GM12878 (cell line): ENCODE results near the gene ADAMTS5. TPM values are rescaled to one million over a fixed set of nuclear protein-coding genes. Genes with fewer than 3 reads are reported as not detected.

Experiments
- ATAC-seq: fragments of 200-7000 bp; cut with Tn5 transposase; 3 replicates; pipeline ENCODE4 v1.9.1; 2020; ENCODE audit warnings: mild to moderate bottlenecking, moderate library complexity
- BruUV-seq: library from RNA; stranded (reverse); fragments of 400-500 nt; replicated peaks from 2 replicates; lab custom pipeline; 2021; lab: Mats Ljungman, UMichigan
- CTCF ChIA-PET: fragments of 300-600 bp; sonication (Branson Sonifier 250); formaldehyde crosslinking; extraction: SDS; loops from one replicate; lab custom pipeline; 2021; ENCODE audit warnings: inconsistent platforms; lab: Yijun Ruan, JAX
- POLR2A ChIA-PET: fragments of 350-600 bp; formaldehyde crosslinking; extraction: SDS; loops from one replicate; lab custom pipeline; 2021; ENCODE audit warnings: inconsistent platforms; lab: Charles Lee
- RAD21 ChIA-PET: fragments of 300-600 bp; sonication (Branson Sonifier 250); formaldehyde crosslinking; loops from one replicate; lab custom pipeline; 2023; ENCODE audit warnings: antibody characterized with exemption; ENCODE audit not compliant: unreplicated experiment; lab: Charles Lee
- SMC1A ChIA-PET: fragments of 300-600 bp; sonication (Branson Sonifier 250); formaldehyde crosslinking; loops from one replicate; lab custom pipeline; 2023; ENCODE audit not compliant: unreplicated experiment, uncharacterized antibody; lab: Charles Lee
- DNase-seq: peaks from one replicate; pipeline ENCODE4 v3.0.0-alpha.2; 2011; ENCODE audit warnings: low read depth, low spot score
- FAIRE-seq: peaks from 3 replicates; lab custom pipeline; 2011; peaks lifted over from hg19 to GRCh38; lab: Jason Lieb, UNC
- H2AFZ ChIP-seq: 2 replicates; pipeline ENCODE4 v1.6.0; 2011; ENCODE audit warnings: low read depth, low read length, control low read depth; ENCODE audit not compliant: control insufficient read depth
- H3K27ac ChIP-seq: 2 replicates; pipeline ENCODE4 v1.5.1; 2011; ENCODE audit warnings: control low read depth; ENCODE audit not compliant: control insufficient read depth, insufficient read depth
- H3K27me3 ChIP-seq, 2 experiments: replicated peaks in 1 of 2; 2 replicates each; pipeline versions ENCODE4 v1.6.0 to v1.6.1; 2011; ENCODE audit warnings: low read length in 1 of 2; ENCODE audit not compliant: control insufficient read depth in 2 of 2, insufficient read depth in 2 of 2
- H3K36me3 ChIP-seq, 2 experiments: 2 replicates each; pipeline ENCODE4 v1.5.1; 2011; ENCODE audit warnings: low read length in 1 of 2; ENCODE audit not compliant: control insufficient read depth in 2 of 2, insufficient read depth in 2 of 2
- H3K4me1 ChIP-seq: 2 replicates; pipeline ENCODE4 v1.6.1; 2011; ENCODE audit warnings: mild to moderate bottlenecking, low read length, moderate library complexity, mixed read lengths; ENCODE audit not compliant: control insufficient read depth, insufficient read depth
- H3K4me2 ChIP-seq: 2 replicates; pipeline ENCODE4 v1.6.0; 2011; ENCODE audit warnings: control low read depth; ENCODE audit not compliant: control insufficient read depth, insufficient read depth
- H3K4me3 ChIP-seq: fragments of 200-600 bp; sonication (generic); 2 replicates; pipeline ENCODE4 v1.5.1; 2016
- H3K79me2 ChIP-seq: 2 replicates; pipeline ENCODE4 v1.6.0; 2011; ENCODE audit warnings: low read length; ENCODE audit not compliant: control insufficient read depth, insufficient read depth
- H3K9ac ChIP-seq: 2 replicates; pipeline ENCODE4 v1.8.0; 2011; ENCODE audit warnings: low read length, control low read depth, mixed read lengths; ENCODE audit not compliant: control insufficient read depth, insufficient read depth
- H3K9me3 ChIP-seq: replicated peaks from 3 replicates; pipeline ENCODE4 v1.5.1; 2011; ENCODE audit warnings: mild to moderate bottlenecking, low read length; ENCODE audit not compliant: control insufficient read depth, insufficient read depth
- H4K20me1 ChIP-seq: 2 replicates; pipeline ENCODE4 v1.6.0; 2011; ENCODE audit not compliant: control insufficient read depth, insufficient read depth
- BMI1 ChIP-seq: fragments of 450-650 bp; IDR thresholded peaks from 2 replicates; pipeline ENCODE4 v1.6.1; 2016; ENCODE audit warnings: mild to moderate bottlenecking, moderate library complexity, borderline replicate concordance
- CBX5 ChIP-seq: sonication (generic); IDR thresholded peaks from 2 replicates; pipeline ENCODE4 v1.6.1; 2016; ENCODE audit warnings: low read depth, moderate library complexity, mild to moderate bottlenecking, inconsistent platforms
- EED ChIP-seq: sonication (generic); IDR thresholded peaks from 2 replicates; pipeline ENCODE4 v1.6.1; 2016; ENCODE audit warnings: antibody characterized with exemption, low read depth
- FOXK2 ChIP-seq: fragments of 450-650 bp; IDR thresholded peaks from 2 replicates; pipeline ENCODE4 v1.6.1; 2017; ENCODE audit warnings: mild to moderate bottlenecking, moderate library complexity
- PAX5 ChIP-seq: IDR thresholded peaks from 2 replicates; pipeline ENCODE4 v1.6.1; 2011; ENCODE audit warnings: low read depth, low read length, borderline replicate concordance
- PAX8 ChIP-seq: fragments of 450-650 bp; IDR thresholded peaks from 2 replicates; pipeline ENCODE4 v1.6.1; 2017; ENCODE audit warnings: mild to moderate bottlenecking, moderate library complexity
- POLR2AphosphoS5 ChIP-seq: IDR thresholded peaks from 2 replicates; pipeline ENCODE4 v1.6.1; 2011; ENCODE audit warnings: mild to moderate bottlenecking, low read length, inconsistent platforms
- RAD51 ChIP-seq: fragments of 450-650 bp; IDR thresholded peaks from 2 replicates; pipeline ENCODE4 v1.6.1; 2016; ENCODE audit warnings: moderate library complexity, mild to moderate bottlenecking, inconsistent platforms
- RBBP5 ChIP-seq: fragments of 200-600 bp; sonication (generic); conservative IDR thresholded peaks from 2 replicates; pipeline ENCODE4 v1.6.1; 2016
- RFX5 ChIP-seq: IDR thresholded peaks from 2 replicates; pipeline ENCODE4 v1.6.1; 2011; ENCODE audit warnings: low read depth, low read length, improper control_type of control experiment
- SMC3 ChIP-seq: IDR thresholded peaks from 2 replicates; pipeline ENCODE4 v1.6.1; 2011; ENCODE audit warnings: low read length, improper control_type of control experiment, borderline replicate concordance
- TCF3 ChIP-seq: IDR thresholded peaks from 2 replicates; pipeline ENCODE4 v1.6.1; 2012; ENCODE audit warnings: low read depth, mild to moderate bottlenecking, low read length, borderline replicate concordance; ENCODE audit not compliant: insufficient read depth
- ZBED1 ChIP-seq: IDR thresholded peaks from 2 replicates; pipeline ENCODE4 v1.6.1; 2016; ENCODE audit warnings: borderline replicate concordance
- WGBS: methylation state at CpG from one replicate; pipeline ENCODE4 v1.1.6; 2016; ENCODE audit warnings: low lambda C conversion rate; ENCODE audit not compliant: insufficient replicate concordance, insufficient coverage; ENCODE audit errors: missing lambda C conversion rate; 5-methylcytosine and 5-hydroxymethylcytosine counted together
- in situ Hi-C: fragments of 300-500 bp; cut with MboI; formaldehyde crosslinking; loops from 9 replicates; pipeline ENCODE4 v1.14.3; 2018; ENCODE audit warnings: mixed read lengths
- intact Hi-C: fragments of 100-400 bp; cut with micrococcal nuclease; formaldehyde crosslinking; loops from one replicate; pipeline ENCODE4 v1.14.2; 2022; ENCODE audit not compliant: unreplicated experiment
- polyA plus RNA-seq, 11 experiments: library from polyadenylated mRNA; depleted of rRNA in 4 of 11; unstranded in 6 of 11; stranded (reverse) in 5 of 11; fragments of >200 nt; fragmentation: Nextera tagmentation in 4 of 11; fragmentation: Illumina TruSeq in 1 of 11; extraction: Ambion mirVana in 4 of 11; extraction: Trizol in 1 of 11; gene quantifications; 1 replicate in 1 of 11; 2 replicates in 10 of 11; pipeline versions ENCODE4 v1.2.1 to v1.2.3, GENCODE V29; 2011 to 2016; ENCODE audit warnings: inconsistent platforms in 2 of 11, missing spikeins in 2 of 11, low read depth in 1 of 11
- total RNA-seq, 4 experiments: library from RNA; depleted of rRNA in 3 of 4; stranded (reverse); fragments of >200 nt in 3 of 4; fragmentation: Illumina TruSeq in 1 of 4; extraction: Trizol in 1 of 4; gene quantifications; 2 replicates each; pipeline versions ENCODE4 v1.2.1 to v1.2.3, GENCODE V29; 2013 to 2021
- TF ChIP-seq, protein P1 (sequence below): fragments of 450-650 bp; IDR thresholded peaks from 2 replicates; pipeline ENCODE4 v1.6.1; 2016; ENCODE audit warnings: mild to moderate bottlenecking

Gene ADAMTS5
- total and polyA plus RNA-seq, 10 of the 15 experiments (the other 5 are each of a cell fraction or from before 2014, with no cell fraction given), result not detected

GRCh38 chr21:26983576-26983975 lies 16.7 kb upstream of the ADAMTS5 start:
- TF ChIP-seq PAX8, result no peak
- TF ChIP-seq CBX5, result no peak
- TF ChIP-seq EED, result no peak
- TF ChIP-seq FOXK2, result no peak
- TF ChIP-seq RFX5, result no peak
- TF ChIP-seq, protein P1, sequence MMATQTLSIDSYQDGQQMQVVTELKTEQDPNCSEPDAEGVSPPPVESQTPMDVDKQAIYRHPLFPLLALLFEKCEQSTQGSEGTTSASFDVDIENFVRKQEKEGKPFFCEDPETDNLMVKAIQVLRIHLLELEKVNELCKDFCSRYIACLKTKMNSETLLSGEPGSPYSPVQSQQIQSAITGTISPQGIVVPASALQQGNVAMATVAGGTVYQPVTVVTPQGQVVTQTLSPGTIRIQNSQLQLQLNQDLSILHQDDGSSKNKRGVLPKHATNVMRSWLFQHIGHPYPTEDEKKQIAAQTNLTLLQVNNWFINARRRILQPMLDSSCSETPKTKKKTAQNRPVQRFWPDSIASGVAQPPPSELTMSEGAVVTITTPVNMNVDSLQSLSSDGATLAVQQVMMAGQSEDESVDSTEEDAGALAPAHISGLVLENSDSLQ, result no peak
- no peak for TF ChIP-seq ZBED1
- TF ChIP-seq RAD51, result no peak
- TF ChIP-seq SMC3, result no peak
- TF ChIP-seq PAX5, result no peak
- no peak for TF ChIP-seq RBBP5
- no peak for TF ChIP-seq TCF3
- TF ChIP-seq POLR2AphosphoS5, result no peak
- no peak for TF ChIP-seq BMI1
- TF ChIP-seq, all 136 proteins: peak for 0
- H3K79me2 ChIP-seq, result no peaks in the 10 kb centered on the region
- POLR2A ChIA-PET, result no interaction called here
- RAD21 ChIA-PET, result no interaction called here
- 13% methylated on average over 5 of the region's 5 CpGs for WGBS
- no peaks in the 10 kb centered on the region for H3K9me3 ChIP-seq
- CTCF ChIA-PET, result no interaction called here
- no peak overlapping the region for H3K9ac ChIP-seq
- H3K4me2 ChIP-seq, result no peak overlapping the region
- FAIRE-seq (no peak), DNase-seq (no peak), ATAC-seq (no peak)
- SMC1A ChIA-PET, result no interaction called here
- H4K20me1 ChIP-seq, result no peaks in the 10 kb centered on the region
- no TSS peak for BruUV-seq
- no peaks in the 10 kb centered on the region for H3K4me1 ChIP-seq
- no peaks in the 10 kb centered on the region for H3K27me3 ChIP-seq
- no peaks in the 10 kb centered on the region for H3K36me3 ChIP-seq
- H2AFZ ChIP-seq, result no peak overlapping the region
- no peak overlapping the region for H3K27ac ChIP-seq
- no peak overlapping the region for H3K4me3 ChIP-seq
- intact Hi-C loops (no loop called here), in situ Hi-C loops (no loop called here)
